Activated naive CD8-positive, alpha-beta T cell treated with anti-CD3 and anti-CD28 coated beads for 36 hours (primary cell): ENCODE data around the gene THRAP3. TPM values are rescaled to one million over a fixed set of nuclear protein-coding genes. Genes with fewer than 3 reads are reported as not detected.

Source experiments
- DNase-seq: peaks from one replicate; pipeline ENCODE4 v3.0.0; 2021
- H3K27ac Mint-ChIP-seq: one replicate; pipeline ENCODE4 v1.8.0; 2022; ENCODE audit warnings: mild to moderate bottlenecking, moderate library complexity, mixed read lengths
- H3K27me3 Mint-ChIP-seq: one replicate; pipeline ENCODE4 v1.8.0; 2022; ENCODE audit warnings: mild to moderate bottlenecking, mixed read lengths
- H3K36me3 Mint-ChIP-seq: one replicate; pipeline ENCODE4 v1.8.0; 2021; ENCODE audit warnings: mild to moderate bottlenecking, mixed read lengths
- H3K4me1 Mint-ChIP-seq: one replicate; pipeline ENCODE4 v1.8.0; 2021; ENCODE audit warnings: mixed read lengths
- H3K4me3 Mint-ChIP-seq: one replicate; pipeline ENCODE4 v1.8.0; 2022; ENCODE audit warnings: mild to moderate bottlenecking, moderate library complexity, mixed read lengths
- H3K9me3 Mint-ChIP-seq: one replicate; pipeline ENCODE4 v1.8.0; 2022; ENCODE audit warnings: mixed read lengths
- total RNA-seq, 2 experiments: library from RNA; stranded (reverse); gene quantifications; one replicate each; pipeline ENCODE4 v1.2.3, GENCODE V29; 2021

The THRAP3 gene
- total RNA-seq, 2 experiments from 2014 or later: 159 TPM

DNA sequence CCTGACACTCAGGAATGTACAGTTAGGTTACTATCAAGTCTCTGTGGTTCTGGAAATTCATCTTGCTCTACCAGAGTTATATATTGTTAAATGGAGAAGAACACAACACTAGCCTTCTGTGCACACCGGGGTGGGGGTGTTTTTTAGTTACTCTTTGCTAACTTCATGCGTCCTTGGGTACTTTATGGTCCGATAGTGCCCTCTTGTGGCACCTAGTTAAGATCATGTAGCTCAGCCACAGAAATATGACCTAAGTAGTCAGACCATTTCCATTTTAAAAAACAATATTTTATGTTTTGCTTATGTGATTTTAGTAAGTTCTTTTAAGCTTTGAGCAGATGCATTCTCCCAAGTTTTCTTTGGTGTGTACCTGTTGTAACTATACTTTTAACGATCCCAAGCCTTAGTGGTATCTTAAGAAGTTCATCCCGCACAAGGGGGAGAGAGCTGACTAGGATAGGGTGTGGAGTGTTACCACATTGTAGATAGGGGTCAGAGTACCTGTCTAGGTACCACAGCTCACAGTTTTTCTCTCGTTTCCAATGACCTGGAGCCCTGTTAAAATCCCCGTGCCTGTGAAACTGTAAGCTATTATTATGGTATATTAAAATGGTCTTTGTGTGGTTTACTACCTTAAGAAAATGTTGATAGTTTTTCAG lies 61.3 kb downstream of the THRAP3 start:
- Mint-ChIP-seq H3K9me3 (no peaks in the 10 kb centered on the region), H3K4me3 (no peak overlapping the region), H3K36me3 (peaks cover 37% of the 10 kb centered on the region), H3K27ac (peak overlapping the region; percentile 77), H3K27me3 (no peaks in the 10 kb centered on the region), H3K4me1 (peaks cover 34% of the 10 kb centered on the region)
- DNase-seq: peak; percentile 48

- Mint-ChIP-seq H3K27me3 (no peaks in the 10 kb centered on the region), H3K27ac (peak overlapping the region; percentile 77), H3K9me3 (no peaks in the 10 kb centered on the region), H3K4me3 (no peak overlapping the region), H3K4me1 (peaks cover 27% of the 10 kb centered on the region), H3K36me3 (peaks cover 43% of the 10 kb centered on the region)
- no peak for DNase-seq
Observed at GRCh38 chr1:36286802-36287201, 62.6 kb downstream of the THRAP3 start.

DNA sequence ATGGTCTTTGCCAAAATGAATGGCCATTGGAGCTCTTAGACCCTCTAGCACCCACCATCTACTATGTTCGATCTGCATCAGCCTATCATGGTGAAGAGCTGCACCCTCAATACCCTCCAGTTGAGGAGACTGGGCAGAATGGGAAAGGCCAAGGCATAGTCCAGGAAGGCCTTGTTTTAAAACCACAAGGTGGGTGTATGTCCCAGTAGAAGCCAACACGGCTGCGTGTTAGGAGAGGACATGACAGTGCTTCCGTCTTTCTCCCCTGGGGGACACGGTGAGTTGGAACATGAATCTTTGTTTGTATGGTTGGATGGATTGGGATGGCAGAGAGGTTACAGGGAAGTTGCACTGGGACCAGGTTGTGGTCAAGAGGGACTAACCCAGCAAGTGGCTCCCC lies 63.4 kb downstream of the THRAP3 start:
- no peaks in the 10 kb centered on the region for H3K27me3 Mint-ChIP-seq
- H3K27ac Mint-ChIP-seq: no peak overlapping the region
- peaks cover 41% of the 10 kb centered on the region for H3K36me3 Mint-ChIP-seq
- H3K4me1 Mint-ChIP-seq: peaks cover 24% of the 10 kb centered on the region
- no peak for DNase-seq
- H3K9me3 Mint-ChIP-seq: no peaks in the 10 kb centered on the region
- no peak overlapping the region for H3K4me3 Mint-ChIP-seq

- DNase-seq: no peak
- no peak overlapping the region for H3K27ac Mint-ChIP-seq
- no peak overlapping the region for H3K4me3 Mint-ChIP-seq
- H3K9me3 Mint-ChIP-seq: no peaks in the 10 kb centered on the region
- H3K36me3 Mint-ChIP-seq: peaks cover 35% of the 10 kb centered on the region
- H3K27me3 Mint-ChIP-seq: no peaks in the 10 kb centered on the region
- H3K4me1 Mint-ChIP-seq: peaks cover 14% of the 10 kb centered on the region
Observed at GRCh38 chr1:36295390-36295789, 71.1 kb downstream of the THRAP3 start.

DNA sequence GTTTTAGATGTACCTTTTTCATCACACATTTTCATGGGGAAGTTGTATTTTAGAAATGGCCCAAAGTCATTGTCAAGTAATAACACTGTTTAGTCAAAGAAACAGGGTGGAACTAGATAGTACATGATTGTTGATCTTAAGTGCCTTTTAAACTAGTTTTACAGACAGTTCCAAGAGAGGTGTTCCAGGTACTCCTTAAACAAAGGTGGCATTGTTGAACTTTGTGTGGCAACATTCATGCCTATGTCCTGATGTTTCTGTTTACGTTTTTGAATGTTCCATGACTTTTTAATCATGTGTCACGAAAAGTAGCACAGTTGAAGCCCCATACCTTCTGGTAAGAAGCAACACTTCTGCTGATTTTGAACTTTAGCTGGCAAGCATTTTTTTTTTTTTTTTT lies 72.8 kb downstream of the THRAP3 start:
- peaks cover 38% of the 10 kb centered on the region for H3K36me3 Mint-ChIP-seq
- peaks cover 25% of the 10 kb centered on the region for H3K4me1 Mint-ChIP-seq
- DNase-seq: no peak
- H3K9me3 Mint-ChIP-seq: no peaks in the 10 kb centered on the region
- no peak overlapping the region for H3K27ac Mint-ChIP-seq
- no peaks in the 10 kb centered on the region for H3K27me3 Mint-ChIP-seq
- H3K4me3 Mint-ChIP-seq: no peak overlapping the region

- Mint-ChIP-seq H3K4me1 (peaks cover 35% of the 10 kb centered on the region), H3K4me3 (no peak overlapping the region), H3K9me3 (no peaks in the 10 kb centered on the region), H3K27me3 (no peaks in the 10 kb centered on the region), H3K36me3 (peaks cover 41% of the 10 kb centered on the region), H3K27ac (peak overlapping the region; percentile 54)
- DNase-seq: no peak
Observed at GRCh38 chr1:36298640-36299039, 74.4 kb downstream of the THRAP3 start.

GRCh38 chr1:36300526-36300925 lies 76.3 kb downstream of the THRAP3 start:
- no peak overlapping the region for H3K4me3 Mint-ChIP-seq
- peaks cover 44% of the 10 kb centered on the region for H3K36me3 Mint-ChIP-seq
- no peaks in the 10 kb centered on the region for H3K27me3 Mint-ChIP-seq
- peaks cover 48% of the 10 kb centered on the region for H3K4me1 Mint-ChIP-seq
- H3K9me3 Mint-ChIP-seq: no peaks in the 10 kb centered on the region
- DNase-seq: no peak
- H3K27ac Mint-ChIP-seq: peak overlapping the region; percentile 87

DNA sequence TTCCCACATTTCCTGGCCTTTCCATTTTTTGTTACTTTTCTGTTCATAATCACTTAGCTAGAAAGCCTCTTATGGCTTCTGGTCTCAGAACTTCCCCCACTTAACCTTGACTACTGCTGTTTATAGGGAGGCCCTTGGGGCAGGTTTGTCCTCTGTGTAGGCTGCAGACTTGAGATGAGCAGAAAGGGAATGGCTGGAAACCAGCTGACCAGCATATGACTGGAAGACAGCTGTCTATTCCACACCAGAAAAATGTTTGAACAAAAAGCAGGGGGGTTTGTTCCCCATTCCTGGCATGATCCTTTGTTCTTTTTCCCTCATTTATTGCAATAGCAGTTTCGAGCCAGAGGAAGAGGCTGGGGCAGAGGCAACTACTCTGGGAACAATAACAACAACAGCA lies 77.0 kb downstream of the THRAP3 start:
- no peaks in the 10 kb centered on the region for H3K27me3 Mint-ChIP-seq
- no peaks in the 10 kb centered on the region for H3K9me3 Mint-ChIP-seq
- H3K4me3 Mint-ChIP-seq: no peak overlapping the region
- peaks cover 53% of the 10 kb centered on the region for H3K4me1 Mint-ChIP-seq
- DNase-seq: no peak
- peaks cover 43% of the 10 kb centered on the region for H3K36me3 Mint-ChIP-seq
- H3K27ac Mint-ChIP-seq: peak overlapping the region; percentile 87

- H3K4me1 Mint-ChIP-seq: peaks cover 60% of the 10 kb centered on the region
- peaks cover 49% of the 10 kb centered on the region for H3K36me3 Mint-ChIP-seq
- H3K4me3 Mint-ChIP-seq: no peak overlapping the region
- H3K27ac Mint-ChIP-seq: peak overlapping the region; percentile 74
- H3K9me3 Mint-ChIP-seq: no peaks in the 10 kb centered on the region
- DNase-seq: no peak
- H3K27me3 Mint-ChIP-seq: no peaks in the 10 kb centered on the region
Observed at GRCh38 chr1:36303244-36303643, 79.0 kb downstream of the THRAP3 start.

DNA sequence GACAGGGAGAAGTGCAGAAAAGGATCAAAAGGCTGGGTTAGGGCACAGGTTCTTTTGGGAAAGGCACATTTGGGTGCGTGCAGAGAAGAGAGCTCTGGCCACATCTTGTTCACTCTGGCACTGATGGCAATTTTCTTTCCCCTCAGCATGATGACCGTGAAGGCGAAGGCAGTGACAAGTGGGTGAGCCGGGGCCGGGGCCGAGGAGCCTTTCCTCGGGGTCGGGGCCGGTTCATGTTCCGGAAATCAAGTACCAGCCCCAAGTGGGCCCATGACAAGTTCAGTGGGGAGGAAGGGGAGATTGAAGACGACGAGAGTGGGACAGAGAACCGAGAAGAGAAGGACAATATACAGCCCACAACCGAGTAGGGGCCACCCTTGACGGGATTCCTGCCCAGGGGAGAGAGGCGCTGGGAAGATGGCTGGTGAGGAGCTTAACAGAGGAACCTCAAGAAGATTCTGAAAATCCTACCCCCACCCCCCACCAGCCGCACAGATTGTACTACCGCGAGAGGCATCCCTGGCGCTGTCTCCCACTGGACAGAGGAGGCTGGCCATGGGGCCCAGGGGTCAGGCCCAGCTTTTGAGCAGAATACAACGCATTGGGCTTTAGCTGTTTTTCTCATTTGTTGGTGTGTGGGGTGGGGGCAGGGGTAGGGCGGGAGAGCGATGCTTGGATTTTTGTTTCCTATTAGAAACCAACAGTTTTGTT lies 79.6 kb downstream of the THRAP3 start:
- peaks cover 51% of the 10 kb centered on the region for H3K36me3 Mint-ChIP-seq
- peaks cover 59% of the 10 kb centered on the region for H3K4me1 Mint-ChIP-seq
- H3K27me3 Mint-ChIP-seq: no peaks in the 10 kb centered on the region
- DNase-seq: no peak
- no peak overlapping the region for H3K4me3 Mint-ChIP-seq
- H3K9me3 Mint-ChIP-seq: no peaks in the 10 kb centered on the region
- peak overlapping the region; percentile 74 for H3K27ac Mint-ChIP-seq

GRCh38 chr1:36304521-36304920 lies 80.3 kb downstream of the THRAP3 start:
- peak overlapping the region; percentile 74 for H3K27ac Mint-ChIP-seq
- DNase-seq: no peak
- peaks cover 54% of the 10 kb centered on the region for H3K4me1 Mint-ChIP-seq
- H3K27me3 Mint-ChIP-seq: no peaks in the 10 kb centered on the region
- peak overlapping the region; percentile 10 for H3K4me3 Mint-ChIP-seq
- no peaks in the 10 kb centered on the region for H3K9me3 Mint-ChIP-seq
- peaks cover 50% of the 10 kb centered on the region for H3K36me3 Mint-ChIP-seq

- Mint-ChIP-seq H3K4me1 (peaks cover 47% of the 10 kb centered on the region), H3K9me3 (no peaks in the 10 kb centered on the region), H3K36me3 (peaks cover 45% of the 10 kb centered on the region), H3K27me3 (no peaks in the 10 kb centered on the region), H3K4me3 (peak overlapping the region; percentile 45), H3K27ac (peak overlapping the region; percentile 86)
- no peak for DNase-seq
Observed at GRCh38 chr1:36304970-36305914, 81.0 kb downstream of the THRAP3 start.

- DNase-seq: no peak
- Mint-ChIP-seq H3K4me1 (peaks cover 41% of the 10 kb centered on the region), H3K9me3 (no peaks in the 10 kb centered on the region), H3K36me3 (peaks cover 40% of the 10 kb centered on the region), H3K4me3 (peak overlapping the region; percentile 45), H3K27me3 (no peaks in the 10 kb centered on the region), H3K27ac (peak overlapping the region; percentile 86)
Observed at GRCh38 chr1:36305915-36306209, 81.6 kb downstream of the THRAP3 start.

DNA sequence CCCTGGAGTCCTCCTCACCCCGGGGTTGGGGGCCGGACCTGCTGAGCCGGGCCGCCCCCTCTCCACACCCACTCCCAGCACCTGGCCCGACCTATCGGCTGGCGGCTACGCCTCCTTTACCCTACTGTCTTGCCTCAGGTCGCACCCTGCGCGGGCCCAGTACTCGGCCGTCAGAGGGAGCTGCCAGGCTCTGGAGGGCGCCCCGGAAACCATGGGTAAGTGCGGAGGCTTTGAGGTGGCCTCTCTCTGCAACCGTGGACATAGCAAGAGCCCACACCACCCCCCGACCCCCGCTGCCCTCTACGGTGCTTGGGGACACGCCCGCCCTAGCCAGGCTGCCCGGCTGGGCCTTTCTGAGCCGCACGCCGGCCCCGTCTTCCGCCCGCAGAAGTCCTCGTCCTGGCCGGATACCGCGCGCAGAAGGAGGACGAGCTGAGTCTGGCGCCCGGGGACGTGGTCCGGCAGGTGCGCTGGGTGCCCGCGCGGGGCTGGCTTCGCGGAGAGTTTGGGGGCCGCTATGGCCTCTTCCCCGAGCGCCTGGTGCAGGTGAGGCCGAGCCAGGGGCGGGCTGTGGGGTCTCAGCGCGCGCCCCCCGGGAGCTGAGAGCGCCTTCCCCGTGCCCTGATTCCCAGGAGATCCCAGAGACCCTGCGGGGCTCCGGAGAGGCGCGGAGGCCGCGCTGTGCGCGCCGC lies 82.1 kb downstream of the THRAP3 start, which contains the start of gene SH3D21:
Gene SH3D21, plus strand, starts transcription at position 159 of the 692 bp plus-strand sequence. Its CDS starts 53 bp downstream, at position 212.
- H3K9me3 Mint-ChIP-seq: no peaks in the 10 kb centered on the region
- peak within 1 kb of the TSS; percentile 99 for H3K4me3 Mint-ChIP-seq
- H3K27ac Mint-ChIP-seq: peak within 1 kb of the TSS; percentile 91
- no peaks in the 10 kb centered on the region for H3K27me3 Mint-ChIP-seq
- H3K36me3 Mint-ChIP-seq: peaks cover 36% of the 10 kb centered on the region
- peak; percentile 64 for DNase-seq
- H3K4me1 Mint-ChIP-seq: peaks cover 37% of the 10 kb centered on the region
